Mesendoderm (in vitro differentiated cells): ENCODE results near the gene CTR9.

ENCODE experiments used
- DNase-seq: peaks from one replicate; pipeline ENCODE4 v3.0.0; 2013
- H2AK5ac ChIP-seq: 2 replicates; pipeline ENCODE4 v1.6.1; 2013; ENCODE audit warnings: low read length, inconsistent platforms
- H2BK120ac ChIP-seq: 2 replicates; pipeline ENCODE4 v1.6.1; 2013; ENCODE audit warnings: low read depth, mild to moderate bottlenecking, low read length, moderate library complexity, mixed read lengths
- H2BK15ac ChIP-seq: replicated peaks from 2 replicates; pipeline ENCODE4 v1.6.1; 2013; ENCODE audit warnings: low read depth, mild to moderate bottlenecking, moderate library complexity
- H2BK5ac ChIP-seq: 2 replicates; pipeline ENCODE4 v1.6.1; 2013; ENCODE audit warnings: low read length, inconsistent platforms
- H3K18ac ChIP-seq: 2 replicates; pipeline ENCODE4 v1.6.1; 2013; ENCODE audit warnings: mild to moderate bottlenecking, low read length, mixed read lengths
- H3K23ac ChIP-seq: one replicate; pipeline ENCODE4 v1.6.1; 2013; ENCODE audit warnings: low read length
- H3K27ac ChIP-seq: 2 replicates; pipeline ENCODE4 v1.5.1; 2013; ENCODE audit warnings: low read depth, mild to moderate bottlenecking, inconsistent platforms, low read length, moderate library complexity
- H3K27me3 ChIP-seq: 2 replicates; pipeline ENCODE4 v1.6.1; 2013; ENCODE audit warnings: low read length, control low read depth, mild to moderate bottlenecking, inconsistent platforms; ENCODE audit not compliant: insufficient read depth, poor library complexity
- H3K36me3 ChIP-seq: 2 replicates; pipeline ENCODE4 v1.6.1; 2013; ENCODE audit warnings: low read length, inconsistent platforms; ENCODE audit not compliant: control insufficient read depth, insufficient read depth
- H3K4ac ChIP-seq: one replicate; pipeline ENCODE4 v1.6.1; 2013; ENCODE audit warnings: low read depth, mild to moderate bottlenecking, low read length, moderate library complexity
- H3K4me1 ChIP-seq: 2 replicates; pipeline ENCODE4 v1.6.1; 2013; ENCODE audit warnings: low read depth, low read length, inconsistent platforms; ENCODE audit not compliant: control insufficient read depth
- H3K4me2 ChIP-seq: 2 replicates; pipeline ENCODE4 v1.6.1; 2013; ENCODE audit warnings: low read length
- H3K4me3 ChIP-seq: 2 replicates; pipeline ENCODE4 v1.5.1; 2013; ENCODE audit warnings: mild to moderate bottlenecking, low read length
- H3K56ac ChIP-seq: one replicate; pipeline ENCODE4 v1.6.1; 2013; ENCODE audit warnings: low read length
- H3K79me1 ChIP-seq: 2 replicates; pipeline ENCODE4 v1.6.1; 2013; ENCODE audit warnings: low read length, inconsistent platforms
- H3K79me2 ChIP-seq: 2 replicates; pipeline ENCODE4 v1.6.1; 2013; ENCODE audit warnings: mild to moderate bottlenecking, low read length; ENCODE audit not compliant: control insufficient read depth, insufficient read depth
- H3K9ac ChIP-seq: 2 replicates; pipeline ENCODE4 v1.6.1; 2013; ENCODE audit warnings: low read length, inconsistent platforms
- H4K5ac ChIP-seq: one replicate; pipeline ENCODE4 v1.6.1; 2013; ENCODE audit warnings: low read length
- H4K8ac ChIP-seq: one replicate; pipeline ENCODE4 v1.6.1; 2013; ENCODE audit warnings: low read depth, mild to moderate bottlenecking, control low read depth, low read length, moderate library complexity
- WGBS: extraction: QIAGEN DNeasy Blood & Tissue Kit; methylation state at CpG from one replicate; pipeline ENCODE4 v1.1.7; 2013; ENCODE audit warnings: low lambda C conversion rate, missing lambda C conversion rate; ENCODE audit not compliant: insufficient coverage; ENCODE audit errors: extremely low coverage; 5-methylcytosine and 5-hydroxymethylcytosine counted together

The CTR9 gene

GRCh38 chr11:10744206-10744605 is 6.8 kb upstream of the CTR9 start:
- Histone ChIP-seq H3K4me1 (no peaks in the 10 kb centered on the region), H3K9ac (no peak overlapping the region), H3K4ac (no peak overlapping the region), H2BK15ac (no peak overlapping the region), H3K79me1 (no peaks in the 10 kb centered on the region), H3K27me3 (no peaks in the 10 kb centered on the region), H4K8ac (no peak overlapping the region), H4K5ac (no peak overlapping the region), H3K79me2 (no peaks in the 10 kb centered on the region), H3K4me3 (no peak overlapping the region), H3K36me3 (no peaks in the 10 kb centered on the region), H2BK120ac (no peak overlapping the region), H2BK5ac (no peak overlapping the region), H3K4me2 (no peak overlapping the region), H2AK5ac (no peak overlapping the region), H3K23ac (no peak overlapping the region), H3K56ac (no peak overlapping the region), H3K18ac (no peak overlapping the region), H3K27ac (no peak overlapping the region)
- no peak for DNase-seq
- no CpG with 5 or more reads among the region's 3 CpGs for WGBS

GRCh38 chr11:10746871-10747270 is 4.2 kb upstream of the CTR9 start:
- H2BK15ac ChIP-seq: no peak overlapping the region
- H4K8ac ChIP-seq: no peak overlapping the region
- H3K36me3 ChIP-seq: no peaks in the 10 kb centered on the region
- H3K56ac ChIP-seq: no peak overlapping the region
- no peak overlapping the region for H3K18ac ChIP-seq
- H2BK120ac ChIP-seq: no peak overlapping the region
- H3K4me1 ChIP-seq: no peaks in the 10 kb centered on the region
- WGBS: 100% methylated on average over 1 of the region's 2 CpGs
- H2BK5ac ChIP-seq: no peak overlapping the region
- H2AK5ac ChIP-seq: no peak overlapping the region
- H3K4me2 ChIP-seq: no peak overlapping the region
- H3K9ac ChIP-seq: no peak overlapping the region
- H4K5ac ChIP-seq: no peak overlapping the region
- no peaks in the 10 kb centered on the region for H3K79me1 ChIP-seq
- DNase-seq: no peak
- no peak overlapping the region for H3K4ac ChIP-seq
- no peak overlapping the region for H3K23ac ChIP-seq
- no peak overlapping the region for H3K27ac ChIP-seq
- no peaks in the 10 kb centered on the region for H3K27me3 ChIP-seq
- H3K4me3 ChIP-seq: no peak overlapping the region
- H3K79me2 ChIP-seq: peaks cover 5% of the 10 kb centered on the region

GRCh38 chr11:10747733-10748132 is 3.3 kb upstream of the CTR9 start:
- Histone ChIP-seq H2BK15ac (no peak overlapping the region), H3K79me1 (peaks cover 2% of the 10 kb centered on the region), H3K36me3 (no peaks in the 10 kb centered on the region), H3K27me3 (no peaks in the 10 kb centered on the region), H3K27ac (no peak overlapping the region), H4K5ac (no peak overlapping the region), H3K23ac (no peak overlapping the region), H3K79me2 (peaks cover 9% of the 10 kb centered on the region), H3K4me2 (no peak overlapping the region), H3K56ac (no peak overlapping the region), H3K4me3 (no peak overlapping the region), H2BK5ac (no peak overlapping the region), H2AK5ac (no peak overlapping the region), H3K4me1 (peaks cover 2% of the 10 kb centered on the region), H2BK120ac (no peak overlapping the region), H4K8ac (no peak overlapping the region), H3K4ac (no peak overlapping the region), H3K9ac (no peak overlapping the region), H3K18ac (no peak overlapping the region)
- DNase-seq: peak; percentile 32

DNA sequence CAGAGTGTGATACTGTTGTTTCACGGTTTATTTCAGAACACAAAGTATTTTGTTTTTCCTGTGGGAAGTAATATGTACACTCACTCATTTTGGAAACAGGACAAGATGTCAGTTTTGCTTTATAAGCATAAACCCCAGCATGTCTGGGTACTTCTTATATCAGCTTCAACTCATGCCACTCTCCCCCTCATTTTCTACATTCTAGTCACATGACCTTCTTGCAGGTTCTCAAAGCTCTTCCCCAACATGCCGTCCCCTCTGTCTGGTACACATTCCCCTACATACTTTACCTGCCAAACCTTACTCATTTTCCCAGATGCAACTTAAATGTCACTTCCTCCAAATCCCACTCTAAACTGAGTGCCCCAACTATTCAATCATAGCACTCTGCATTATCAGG is 1.6 kb upstream of the CTR9 start:
- H4K8ac ChIP-seq: no peak overlapping the region
- no peaks in the 10 kb centered on the region for H3K36me3 ChIP-seq
- WGBS: no CpG with 5 or more reads among the region's 2 CpGs

DNA sequence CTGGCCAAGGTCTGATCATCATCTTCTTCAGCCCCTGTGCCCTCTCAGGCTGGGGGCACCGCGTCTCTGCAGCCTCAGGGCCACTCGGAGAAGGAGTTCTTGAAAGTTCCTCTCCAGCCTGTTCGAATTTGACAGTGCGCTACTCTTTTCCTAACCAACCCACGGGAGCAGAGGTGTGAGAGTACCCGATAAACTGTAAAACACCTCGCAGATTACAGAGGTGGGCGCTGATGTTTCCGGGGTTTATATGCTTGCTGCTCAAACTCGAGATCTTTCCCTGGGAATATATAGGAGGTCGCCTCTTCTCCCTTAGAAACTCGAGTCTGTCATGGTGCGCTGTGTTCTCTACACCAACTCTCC is 515 bp downstream of the CTR9 start:
- no peak overlapping the region for H3K27ac ChIP-seq

More for the DNA sequence above, 1.6 kb upstream of the CTR9 start:
- Histone ChIP-seq H3K27ac (no peak overlapping the region), H2AK5ac (no peak overlapping the region), H3K4me2 (no peak overlapping the region), H3K23ac (no peak overlapping the region), H3K18ac (no peak overlapping the region), H3K56ac (no peak overlapping the region), H2BK120ac (no peak overlapping the region), H3K4me1 (peaks cover 2% of the 10 kb centered on the region), H2BK15ac (no peak overlapping the region), H4K5ac (no peak overlapping the region), H2BK5ac (no peak overlapping the region), H3K9ac (no peak overlapping the region), H3K4me3 (no peak overlapping the region), H3K27me3 (no peaks in the 10 kb centered on the region), H3K79me2 (peaks cover 9% of the 10 kb centered on the region), H3K4ac (no peak overlapping the region), H3K79me1 (peaks cover 2% of the 10 kb centered on the region)
- DNase-seq: no peak

DNA sequence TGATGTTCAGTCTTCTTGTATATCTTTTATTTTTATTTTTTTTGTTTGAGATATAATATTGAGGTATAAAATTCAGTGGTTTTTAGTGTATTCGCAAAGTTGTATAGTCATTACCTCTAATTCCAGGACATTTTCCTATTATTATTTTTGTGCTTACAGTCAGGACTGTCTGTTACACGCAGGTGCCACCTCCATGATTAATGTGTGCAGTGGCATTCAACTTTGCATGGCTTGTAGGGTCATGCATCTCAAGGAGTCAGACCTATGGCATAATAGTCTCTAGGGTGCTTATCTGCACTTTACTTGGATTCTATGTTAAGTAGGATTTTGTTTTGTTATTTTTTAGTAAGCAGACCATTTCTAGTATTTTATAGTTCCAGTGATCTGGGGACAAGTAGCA is 1.0 kb downstream of the CTR9 start:
- no peaks in the 10 kb centered on the region for H3K27me3 ChIP-seq
- peak overlapping the region; percentile 58 for H3K4me3 ChIP-seq
- no peak overlapping the region for H2BK120ac ChIP-seq
- H3K36me3 ChIP-seq: no peaks in the 10 kb centered on the region
- H3K56ac ChIP-seq: no peak overlapping the region
- H3K79me1 ChIP-seq: peaks cover 2% of the 10 kb centered on the region
- H3K4ac ChIP-seq: no peak overlapping the region
- H3K27ac ChIP-seq: no peak overlapping the region
- no peak overlapping the region for H4K8ac ChIP-seq
- no peak overlapping the region for H2BK15ac ChIP-seq
- peak overlapping the region; percentile 82 for H3K4me2 ChIP-seq
- no peak for DNase-seq
- H3K79me2 ChIP-seq: peaks cover 9% of the 10 kb centered on the region
- H3K9ac ChIP-seq: peak overlapping the region; percentile 71
- H2BK5ac ChIP-seq: no peak overlapping the region
- no peak overlapping the region for H3K23ac ChIP-seq
- no peak overlapping the region for H2AK5ac ChIP-seq
- no CpG with 5 or more reads among the region's 2 CpGs for WGBS
- peaks cover 2% of the 10 kb centered on the region for H3K4me1 ChIP-seq
- no peak overlapping the region for H3K18ac ChIP-seq
- no peak overlapping the region for H4K5ac ChIP-seq

More for the DNA sequence above, 515 bp downstream of the CTR9 start:
- Histone ChIP-seq H2BK120ac (no peak overlapping the region), H3K56ac (peak overlapping the region; percentile 89), H3K27me3 (no peaks in the 10 kb centered on the region), H3K9ac (peak overlapping the region; percentile 71), H4K5ac (no peak overlapping the region), H3K79me1 (peaks cover 2% of the 10 kb centered on the region), H2AK5ac (no peak overlapping the region), H3K23ac (peak overlapping the region; percentile 81), H3K4ac (peak overlapping the region; percentile 17), H3K79me2 (peaks cover 9% of the 10 kb centered on the region), H2BK5ac (no peak overlapping the region), H3K18ac (no peak overlapping the region), H3K4me3 (peak overlapping the region; percentile 58), H3K4me2 (peak overlapping the region; percentile 82), H4K8ac (no peak overlapping the region), H3K4me1 (peaks cover 2% of the 10 kb centered on the region), H3K36me3 (no peaks in the 10 kb centered on the region), H2BK15ac (no peak overlapping the region)
- no peak for DNase-seq
- WGBS: no CpG with 5 or more reads among the region's 14 CpGs
